ENCODE results near the gene GCFC2. TPM values are rescaled to one million over a fixed set of nuclear protein-coding genes. Genes with fewer than 3 reads are reported as not detected.

GCFC2 gene
- total RNA-seq, 3 donors from 2014 or later, result 41.7 to 42.1 (median 42.1) TPM

DNA sequence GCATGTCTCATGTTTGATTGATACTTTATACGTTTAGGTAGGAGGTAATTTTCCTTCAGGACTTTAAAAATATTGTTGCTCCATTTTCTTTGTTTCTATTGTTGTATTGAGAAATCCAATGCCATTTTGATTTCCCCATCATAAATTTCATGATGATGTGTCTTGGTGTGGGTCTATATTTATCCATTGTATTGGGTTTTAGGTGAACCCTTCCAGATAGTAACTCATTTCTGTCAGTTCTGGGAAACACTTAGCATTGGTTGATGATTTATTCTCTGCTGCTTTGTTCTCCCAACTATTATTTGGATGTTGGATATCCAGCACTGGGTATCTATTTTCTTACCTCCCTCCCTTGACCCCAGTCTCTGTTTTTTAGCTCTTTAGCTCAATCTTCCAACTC lies 54.2 kb downstream of the GCFC2 start:
- ATAC-seq, result no peak
- H3K36me3 Mint-ChIP-seq (ENCODE audit: insufficient read depth), result peaks cover 84% of the 10 kb centered on the region
- H3K4me3 Mint-ChIP-seq, result no peak overlapping the region
- peaks cover 26% of the 10 kb centered on the region for H3K9me3 Mint-ChIP-seq
- peaks cover 12% of the 10 kb centered on the region for H3K4me1 Mint-ChIP-seq (ENCODE audit: low read depth)
- DNase-seq, result no peak
- no peaks in the 10 kb centered on the region for H3K27me3 Mint-ChIP-seq (ENCODE audit: low read depth)

GRCh38 chr2:75655861-75656260 lies 54.9 kb downstream of the GCFC2 start:
- ATAC-seq (no peak), DNase-seq (no peak)
- Mint-ChIP-seq H3K9me3 (peaks cover 26% of the 10 kb centered on the region), H3K4me3 (no peak overlapping the region), H3K36me3 (ENCODE audit: insufficient read depth) (peaks cover 80% of the 10 kb centered on the region), H3K4me1 (ENCODE audit: low read depth) (peaks cover 12% of the 10 kb centered on the region), H3K27me3 (ENCODE audit: low read depth) (no peaks in the 10 kb centered on the region)

- Mint-ChIP-seq H3K4me1 (ENCODE audit: low read depth) (peaks cover 18% of the 10 kb centered on the region), H3K27me3 (ENCODE audit: low read depth) (no peaks in the 10 kb centered on the region), H3K9me3 (peaks cover 13% of the 10 kb centered on the region), H3K36me3 (ENCODE audit: insufficient read depth) (peaks cover 74% of the 10 kb centered on the region), H3K4me3 (no peak overlapping the region)
- DNase-seq (no peak), ATAC-seq (no peak)
Measured at GRCh38 chr2:75654012-75654411, 56.7 kb downstream of the GCFC2 start.

DNA sequence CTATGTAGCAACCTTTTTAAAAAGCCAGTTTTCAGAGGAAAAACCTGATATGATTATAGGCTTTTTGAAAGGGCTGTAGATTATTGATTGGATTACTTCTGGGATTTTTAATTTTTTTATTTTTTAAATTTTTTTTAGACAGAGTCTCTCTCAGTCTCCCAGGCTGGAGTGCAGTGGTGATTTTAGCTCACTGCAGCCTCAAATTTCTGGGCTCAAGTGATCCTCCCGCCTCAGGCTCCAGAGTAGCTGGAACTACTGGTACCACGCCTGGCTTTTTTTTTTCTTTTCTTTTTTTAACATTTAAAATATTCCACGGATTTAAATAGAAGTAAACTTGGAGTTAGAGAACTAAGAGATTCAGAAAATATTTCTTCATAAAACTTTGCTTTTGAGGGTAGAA lies 62.9 kb downstream of the GCFC2 start:
- Mint-ChIP-seq H3K4me1 (ENCODE audit: low read depth) (peaks cover 32% of the 10 kb centered on the region), H3K4me3 (peak overlapping the region; percentile 95), H3K9me3 (no peaks in the 10 kb centered on the region), H3K36me3 (ENCODE audit: insufficient read depth) (peaks cover 27% of the 10 kb centered on the region), H3K27me3 (ENCODE audit: low read depth) (no peaks in the 10 kb centered on the region)
- DNase-seq (no peak), ATAC-seq (no peak)

- H3K4me1 Mint-ChIP-seq (ENCODE audit: low read depth), result peaks cover 32% of the 10 kb centered on the region
- peak; percentile 65 for DNase-seq
Measured at GRCh38 chr2:75646583-75647425, 63.9 kb downstream of the GCFC2 start, which contains the start of gene MRPL19. Gene MRPL19, plus strand, starts transcription at chr2:75646783. Its CDS starts 25 bp downstream, at chr2:75646808.

GRCh38 chr2:75646090-75646582 lies 64.6 kb downstream of the GCFC2 start:
- peak overlapping the region; percentile 95 for H3K4me3 Mint-ChIP-seq
- H3K4me1 Mint-ChIP-seq (ENCODE audit: low read depth), result peaks cover 32% of the 10 kb centered on the region
- H3K9me3 Mint-ChIP-seq, result no peaks in the 10 kb centered on the region
- no peak for DNase-seq
- peak in 1 of 2 donors; percentile 3 for ATAC-seq
- H3K36me3 Mint-ChIP-seq (ENCODE audit: insufficient read depth), result peaks cover 15% of the 10 kb centered on the region
- H3K27me3 Mint-ChIP-seq (ENCODE audit: low read depth), result no peaks in the 10 kb centered on the region

More at GRCh38 chr2:75646583-75647425, 63.9 kb downstream of the GCFC2 start, which contains the start of gene MRPL19:
- H3K9me3 Mint-ChIP-seq, result no peaks in the 10 kb centered on the region
- no peaks in the 10 kb centered on the region for H3K27me3 Mint-ChIP-seq (ENCODE audit: low read depth)
- peak; percentile 96 to 97 for ATAC-seq
- peak within 1 kb of the TSS; percentile 95 for H3K4me3 Mint-ChIP-seq
- H3K36me3 Mint-ChIP-seq (ENCODE audit: insufficient read depth), result peaks cover 20% of the 10 kb centered on the region

GRCh38 chr2:75645643-75646042 lies 65.1 kb downstream of the GCFC2 start:
- no peaks in the 10 kb centered on the region for H3K9me3 Mint-ChIP-seq
- no peak for ATAC-seq
- no peak for DNase-seq
- no peak overlapping the region for H3K4me3 Mint-ChIP-seq
- H3K36me3 Mint-ChIP-seq (ENCODE audit: insufficient read depth), result peaks cover 13% of the 10 kb centered on the region
- peaks cover 32% of the 10 kb centered on the region for H3K4me1 Mint-ChIP-seq (ENCODE audit: low read depth)
- no peaks in the 10 kb centered on the region for H3K27me3 Mint-ChIP-seq (ENCODE audit: low read depth)

DNA sequence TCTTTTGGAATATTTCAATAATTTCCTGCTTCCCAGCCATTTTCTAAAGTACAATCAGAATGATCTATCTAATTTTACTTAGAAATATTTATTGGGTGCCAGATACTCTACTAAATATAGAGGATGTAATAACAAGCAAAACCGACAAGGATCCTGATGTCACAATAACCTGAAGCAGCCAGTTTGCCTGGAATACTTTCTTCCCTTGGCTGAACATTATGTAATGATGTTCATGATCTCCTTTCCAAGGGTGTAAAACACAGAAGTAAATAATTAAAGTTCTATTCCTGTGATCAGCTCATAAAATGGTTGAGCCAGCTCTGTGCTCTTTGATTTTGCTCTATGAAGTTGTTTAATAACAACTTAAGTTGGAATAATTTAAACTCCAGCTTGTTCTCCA lies 66.7 kb downstream of the GCFC2 start:
- Mint-ChIP-seq H3K9me3 (no peaks in the 10 kb centered on the region), H3K4me1 (ENCODE audit: low read depth) (peaks cover 25% of the 10 kb centered on the region), H3K4me3 (no peak overlapping the region), H3K36me3 (ENCODE audit: insufficient read depth) (peaks cover 4% of the 10 kb centered on the region), H3K27me3 (ENCODE audit: low read depth) (peaks cover 3% of the 10 kb centered on the region)
- no peak for DNase-seq
- no peak for ATAC-seq

DNA sequence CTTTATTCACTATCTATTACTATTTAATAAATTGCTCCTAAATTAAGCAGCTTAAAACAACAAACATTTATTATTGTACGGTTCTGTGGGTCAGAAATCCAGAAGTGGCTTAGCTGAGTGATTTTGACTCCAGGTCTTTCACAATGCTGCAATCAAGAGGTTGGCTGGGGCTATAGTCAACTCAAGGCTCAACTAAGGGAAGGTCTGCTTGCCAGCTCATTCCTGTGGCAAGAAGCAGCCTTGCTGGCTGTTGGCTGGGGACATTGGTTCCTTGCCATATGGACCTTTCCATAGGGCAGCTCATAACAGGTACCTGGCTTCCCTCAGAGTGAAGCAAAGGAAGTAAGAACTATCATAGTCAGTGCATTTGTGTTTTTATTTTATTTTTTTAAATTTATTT lies 69.1 kb downstream of the GCFC2 start:
- ATAC-seq (no peak), DNase-seq (no peak)
- H3K9me3 Mint-ChIP-seq, result no peaks in the 10 kb centered on the region
- H3K4me3 Mint-ChIP-seq, result no peak overlapping the region
- H3K27me3 Mint-ChIP-seq (ENCODE audit: low read depth), result peaks cover 19% of the 10 kb centered on the region
- peaks cover 3% of the 10 kb centered on the region for H3K36me3 Mint-ChIP-seq (ENCODE audit: insufficient read depth)
- H3K4me1 Mint-ChIP-seq (ENCODE audit: low read depth), result peaks cover 7% of the 10 kb centered on the region

GRCh38 chr2:75640621-75641121 lies 70.0 kb downstream of the GCFC2 start:
- Mint-ChIP-seq H3K9me3 (no peaks in the 10 kb centered on the region), H3K4me1 (ENCODE audit: low read depth) (peaks cover 2% of the 10 kb centered on the region), H3K4me3 (no peak overlapping the region), H3K36me3 (ENCODE audit: insufficient read depth) (peaks cover 3% of the 10 kb centered on the region), H3K27me3 (ENCODE audit: low read depth) (peaks cover 23% of the 10 kb centered on the region)
- ATAC-seq (peak; percentile 95 to 96), DNase-seq (peak; percentile 48)

DNA sequence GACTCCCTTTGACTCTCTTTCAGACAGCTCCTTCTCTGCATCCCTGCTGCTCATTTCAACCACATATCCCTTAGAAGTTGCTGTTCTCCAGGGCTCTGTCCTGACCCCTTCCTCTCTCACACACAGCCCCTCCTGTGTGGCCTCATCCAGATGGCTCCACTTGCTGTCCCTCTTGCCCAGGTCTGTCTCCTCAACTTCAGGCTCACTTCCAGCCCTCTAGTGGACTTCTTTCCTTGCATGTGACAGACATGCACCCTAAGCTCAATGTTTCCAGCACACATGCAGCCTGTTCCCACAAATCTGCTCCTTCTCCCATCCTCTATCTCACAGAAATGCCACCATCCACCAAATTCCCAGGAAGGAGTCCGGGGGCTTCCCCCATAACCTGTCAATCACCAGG lies 73.1 kb downstream of the GCFC2 start:
- DNase-seq (no peak), ATAC-seq (no peak)
- H3K4me1 Mint-ChIP-seq (ENCODE audit: low read depth), result peaks cover 2% of the 10 kb centered on the region
- peaks cover 23% of the 10 kb centered on the region for H3K27me3 Mint-ChIP-seq (ENCODE audit: low read depth)
- H3K9me3 Mint-ChIP-seq, result no peaks in the 10 kb centered on the region
- no peaks in the 10 kb centered on the region for H3K36me3 Mint-ChIP-seq (ENCODE audit: insufficient read depth)
- no peak overlapping the region for H3K4me3 Mint-ChIP-seq

DNA sequence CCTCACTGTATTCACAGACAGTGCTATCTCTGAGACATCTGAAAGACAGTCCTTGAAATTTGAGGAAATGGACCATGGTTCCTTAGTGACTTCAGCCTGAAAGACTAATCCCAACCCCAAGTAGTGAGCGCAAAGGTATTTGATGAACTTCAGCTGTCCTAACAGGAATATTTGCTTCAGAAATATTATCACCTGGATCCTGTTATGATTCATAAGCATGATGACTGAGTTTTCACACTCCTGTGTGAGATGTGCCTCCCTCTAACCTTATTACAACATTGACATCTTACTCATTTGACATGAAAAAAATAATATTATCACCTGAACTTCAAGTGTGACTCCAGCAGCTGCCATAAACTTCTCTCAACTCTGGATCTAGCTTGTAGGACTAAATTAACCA lies 75.8 kb downstream of the GCFC2 start:
- no peaks in the 10 kb centered on the region for H3K4me1 Mint-ChIP-seq (ENCODE audit: low read depth)
- H3K9me3 Mint-ChIP-seq, result no peaks in the 10 kb centered on the region
- no peak overlapping the region for H3K4me3 Mint-ChIP-seq
- DNase-seq, result no peak
- H3K27me3 Mint-ChIP-seq (ENCODE audit: low read depth), result peaks cover 33% of the 10 kb centered on the region
- no peak for ATAC-seq
- no peaks in the 10 kb centered on the region for H3K36me3 Mint-ChIP-seq (ENCODE audit: insufficient read depth)

DNA sequence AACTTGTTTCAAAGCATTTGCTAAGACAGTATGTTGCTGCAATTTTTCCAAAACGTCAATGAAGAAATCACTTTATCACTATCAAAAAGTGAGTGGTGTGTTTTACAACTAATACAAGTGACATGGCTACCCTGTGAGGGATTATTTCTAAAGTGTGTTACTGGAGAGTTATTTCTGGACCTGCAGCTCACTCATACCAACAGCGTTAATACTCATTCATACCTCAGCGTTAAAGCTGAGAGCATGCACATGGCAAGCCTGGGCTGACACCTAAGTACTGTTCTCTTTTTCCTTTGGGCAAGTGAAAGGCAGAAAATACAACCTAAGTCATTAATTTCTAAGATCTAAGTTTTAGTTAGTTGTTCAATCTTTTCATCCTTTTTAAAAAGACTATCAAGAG lies 77.1 kb downstream of the GCFC2 start:
- no peaks in the 10 kb centered on the region for H3K4me1 Mint-ChIP-seq (ENCODE audit: low read depth)
- DNase-seq (no peak), ATAC-seq (no peak)
- no peaks in the 10 kb centered on the region for H3K36me3 Mint-ChIP-seq (ENCODE audit: insufficient read depth)
- H3K27me3 Mint-ChIP-seq (ENCODE audit: low read depth), result peaks cover 33% of the 10 kb centered on the region
- H3K4me3 Mint-ChIP-seq, result no peak overlapping the region
- no peaks in the 10 kb centered on the region for H3K9me3 Mint-ChIP-seq

DNA sequence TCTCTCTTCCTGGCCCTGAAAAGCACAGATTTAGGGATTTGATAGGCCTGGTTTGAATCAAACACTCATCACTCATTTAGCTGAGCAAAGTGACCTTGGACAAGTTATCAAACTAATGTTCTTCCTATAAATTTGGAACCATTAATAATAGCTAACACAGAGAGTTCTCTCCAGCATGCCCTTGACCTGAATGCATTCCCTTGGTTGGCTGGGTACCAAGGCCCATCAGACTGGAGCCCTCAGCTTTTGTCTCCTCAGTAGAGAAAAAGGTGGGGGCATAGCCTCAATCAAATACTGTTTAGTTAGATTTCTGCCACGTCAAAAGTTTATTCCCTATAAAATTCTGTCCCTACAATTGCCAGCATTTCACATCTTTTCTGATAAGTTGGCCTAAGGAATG lies 77.9 kb downstream of the GCFC2 start:
- no peaks in the 10 kb centered on the region for H3K36me3 Mint-ChIP-seq (ENCODE audit: insufficient read depth)
- no peak overlapping the region for H3K4me3 Mint-ChIP-seq
- no peaks in the 10 kb centered on the region for H3K4me1 Mint-ChIP-seq (ENCODE audit: low read depth)
- no peaks in the 10 kb centered on the region for H3K9me3 Mint-ChIP-seq
- ATAC-seq (no peak), DNase-seq (no peak)
- peaks cover 28% of the 10 kb centered on the region for H3K27me3 Mint-ChIP-seq (ENCODE audit: low read depth)
